Activated CD4-positive, alpha-beta T cell treated with anti-CD3 and anti-CD28 coated beads, Interleukin-2, amount 10 ng/mL, durations not matched to agents 24 days and 14 days (primary cell): ENCODE data around the gene ESPN. TPM values are rescaled to one million over a fixed set of nuclear protein-coding genes. Genes with fewer than 3 reads are reported as not detected.
A peak's percentile ranks its signal among the peaks of the same experiment; 100 is the strongest.
"Not testable (repeated sequence)": the region's sequence is repeated elsewhere in the genome, so short reads cannot be mapped to it uniquely, and the experiment has no call there.

Source experiments
- DNase-seq: peaks from one replicate; pipeline ENCODE4 v3.0.0; 2022
- H3K27ac Mint-ChIP-seq: one replicate; pipeline ENCODE4 v1.8.0; 2022; ENCODE audit warnings: mild to moderate bottlenecking, mixed read lengths
- H3K27me3 Mint-ChIP-seq: one replicate; pipeline ENCODE4 v1.8.0; 2022; ENCODE audit warnings: mixed read lengths
- H3K36me3 Mint-ChIP-seq: one replicate; pipeline ENCODE4 v1.8.0; 2022; ENCODE audit warnings: low read depth, mild to moderate bottlenecking, mixed read lengths
- H3K4me1 Mint-ChIP-seq: one replicate; pipeline ENCODE4 v1.8.0; 2021; ENCODE audit warnings: mixed read lengths
- H3K4me3 Mint-ChIP-seq: one replicate; pipeline ENCODE4 v1.8.0; 2022; ENCODE audit warnings: mild to moderate bottlenecking, moderate library complexity, mixed read lengths
- H3K9me3 Mint-ChIP-seq: one replicate; pipeline ENCODE4 v1.8.0; 2021; ENCODE audit warnings: mixed read lengths
- intact Hi-C: fragments of 100-400 bp; cut with micrococcal nuclease; formaldehyde crosslinking; loops from one replicate; pipeline ENCODE4 v1.15.1; 2023
- total RNA-seq: library from RNA; stranded (reverse); gene quantifications from 2 replicates; pipeline ENCODE4 v1.2.3, GENCODE V29; 2022

The ESPN gene
- total RNA-seq, 1 donor from 2014 or later: 0.49 TPM

DNA sequence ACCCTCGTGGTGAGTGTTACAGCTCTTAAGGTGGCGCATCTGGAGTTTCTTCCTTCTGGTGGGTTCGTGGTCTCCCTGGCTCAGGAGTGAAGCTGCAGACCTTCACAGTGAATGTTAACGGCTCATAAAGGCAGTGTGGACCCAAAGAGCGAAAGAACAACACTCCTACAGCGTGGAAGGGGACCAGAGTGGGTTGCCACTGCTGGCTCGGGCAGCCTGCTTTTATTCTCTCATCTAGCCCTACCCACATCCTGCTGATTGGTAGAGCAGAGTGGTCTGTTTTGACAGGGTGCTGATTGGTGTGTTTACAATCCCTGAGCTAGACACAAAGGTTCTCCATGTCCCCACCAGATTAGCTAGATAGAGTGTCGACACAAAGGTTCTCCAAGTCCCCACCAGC lies 29.4 kb upstream of the ESPN start:
- peaks cover 28% of the 10 kb centered on the region for H3K4me1 Mint-ChIP-seq
- not testable (repeated sequence) for DNase-seq, H3K36me3 Mint-ChIP-seq, H3K9me3 Mint-ChIP-seq, H3K27me3 Mint-ChIP-seq
- peak overlapping the region; percentile 50 for H3K4me3 Mint-ChIP-seq
- peak overlapping the region; percentile 76 for H3K27ac Mint-ChIP-seq
- intact Hi-C loops: loop anchor here (10.0 kb wide), 1 partner anchor 400 kb away; the partner anchor contains the start of gene NPHP4

- H3K9me3 Mint-ChIP-seq, H3K4me3 Mint-ChIP-seq, H3K36me3 Mint-ChIP-seq, DNase-seq, H3K27me3 Mint-ChIP-seq: not testable (repeated sequence)
- H3K4me1 Mint-ChIP-seq: peaks cover 28% of the 10 kb centered on the region
- intact Hi-C loops: loop anchor here (10.0 kb wide), 1 partner anchor 401 kb away; the partner anchor contains the start of gene NPHP4
- H3K27ac Mint-ChIP-seq: peak overlapping the region; percentile 29
These were observed 28.8 kb upstream of the ESPN start for GRCh38 chr1:6395781-6396244.

DNA sequence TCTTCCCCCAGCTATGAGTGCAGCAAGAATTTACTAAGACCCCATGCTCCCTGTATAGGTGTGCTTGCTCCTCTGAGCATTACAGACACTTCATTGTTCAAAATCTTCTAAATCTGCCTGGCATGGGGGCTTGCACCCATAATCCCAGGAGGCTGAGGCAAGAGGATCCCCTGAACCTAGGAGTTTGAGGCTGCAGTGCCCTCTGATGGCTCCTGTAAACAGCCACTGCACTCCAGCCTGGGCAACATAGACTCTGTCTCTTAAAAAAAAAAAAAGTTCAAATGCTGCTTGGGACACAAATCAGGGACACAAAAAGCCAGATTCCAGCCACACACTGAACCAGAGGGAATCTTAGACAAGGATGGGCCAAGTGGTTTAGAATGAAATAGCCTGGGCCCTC lies 27.6 kb upstream of the ESPN start:
- DNase-seq: no peak

DNA sequence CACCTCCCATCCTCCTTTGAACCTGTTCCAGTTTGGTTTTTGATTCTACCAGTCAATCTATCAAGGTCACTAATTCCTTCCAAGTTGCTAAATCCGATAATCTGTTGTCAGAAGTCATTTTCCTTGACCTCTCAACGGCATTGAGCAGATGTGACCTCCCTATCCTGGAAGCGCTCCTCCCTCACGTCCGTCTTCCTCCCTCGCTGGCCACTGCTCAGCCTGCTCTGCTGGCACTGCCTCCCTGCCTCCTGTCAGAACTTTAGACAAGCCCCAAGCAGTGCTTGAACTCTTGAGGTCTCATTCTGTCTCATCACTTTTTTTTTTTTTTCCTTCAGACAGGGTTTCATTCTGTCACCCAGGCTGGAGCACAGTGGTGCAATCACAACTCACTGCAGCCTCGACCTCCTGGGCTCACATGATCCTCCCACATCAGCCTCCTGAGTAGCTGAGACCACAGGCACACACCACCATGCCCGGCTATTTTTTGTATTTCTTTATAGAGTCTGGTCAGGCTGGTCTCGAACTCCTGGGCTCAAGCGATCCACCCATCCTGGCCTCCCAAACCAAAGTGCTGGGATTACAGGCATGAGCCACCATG lies 26.6 kb upstream of the ESPN start:
- peaks cover 5% of the 10 kb centered on the region for H3K27me3 Mint-ChIP-seq
- H3K4me3 Mint-ChIP-seq: no peak overlapping the region
- H3K36me3 Mint-ChIP-seq: no peaks in the 10 kb centered on the region
- peaks cover 18% of the 10 kb centered on the region for H3K4me1 Mint-ChIP-seq
- H3K27ac Mint-ChIP-seq: no peak overlapping the region
- intact Hi-C loops: loop anchor here (10.0 kb wide), 1 partner anchor 403 kb away; the partner anchor contains the start of gene NPHP4
- H3K9me3 Mint-ChIP-seq: no peaks in the 10 kb centered on the region
- DNase-seq: no peak

More for the DNA sequence above, 27.6 kb upstream of the ESPN start:
- Mint-ChIP-seq H3K27ac (no peak overlapping the region), H3K36me3 (peaks cover 3% of the 10 kb centered on the region), H3K9me3 (no peaks in the 10 kb centered on the region), H3K4me1 (peaks cover 23% of the 10 kb centered on the region), H3K4me3 (no peak overlapping the region), H3K27me3 (peaks cover 4% of the 10 kb centered on the region)
- intact Hi-C loops: loop anchor here (10.0 kb wide), 1 partner anchor 402 kb away; the partner anchor contains the start of gene NPHP4

DNA sequence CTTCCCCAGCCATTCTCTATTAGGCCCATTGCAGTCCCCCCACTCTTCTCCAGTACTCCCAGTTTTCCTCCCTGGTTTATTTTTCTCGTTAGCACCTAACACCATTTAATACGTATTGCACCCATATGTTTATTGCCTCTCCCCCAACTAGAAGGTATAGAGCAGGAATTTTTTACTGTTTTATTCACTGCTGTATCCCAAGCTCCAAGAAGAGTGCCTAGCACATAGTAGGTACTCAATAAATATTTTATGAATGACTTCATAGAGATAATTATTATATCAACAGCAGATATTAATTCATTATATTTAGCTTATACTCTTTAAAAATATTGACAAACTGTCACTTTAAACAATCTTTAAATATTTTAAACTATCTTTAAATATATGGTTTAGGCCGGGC lies 25.3 kb upstream of the ESPN start:
- Mint-ChIP-seq H3K4me1 (peaks cover 13% of the 10 kb centered on the region), H3K9me3 (no peaks in the 10 kb centered on the region), H3K27me3 (peaks cover 5% of the 10 kb centered on the region), H3K36me3 (no peaks in the 10 kb centered on the region), H3K4me3 (no peak overlapping the region), H3K27ac (no peak overlapping the region)
- DNase-seq: no peak
- intact Hi-C loops: loop anchor here (10.0 kb wide), 1 partner anchor 404 kb away; the partner anchor contains the start of gene NPHP4

DNA sequence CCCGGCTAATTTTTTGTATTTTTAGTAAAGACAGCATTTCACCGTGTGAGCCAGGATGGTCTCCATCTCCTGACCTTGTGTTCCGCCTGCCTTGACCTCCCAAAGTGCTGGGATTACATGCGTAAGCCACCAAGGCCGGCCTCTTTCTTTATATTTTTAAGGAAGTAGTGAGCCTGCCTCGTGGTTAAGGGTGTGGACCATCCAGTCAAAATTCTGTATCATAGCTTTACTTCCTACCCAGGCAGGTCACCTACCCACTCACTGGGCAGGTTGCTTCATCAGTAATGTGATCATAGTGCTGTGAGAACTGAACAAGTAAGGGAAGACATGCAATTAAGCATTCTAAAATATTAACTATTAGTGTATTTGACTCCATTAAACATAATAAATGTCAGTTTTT lies 22.9 kb upstream of the ESPN start:
- peaks cover 16% of the 10 kb centered on the region for H3K27me3 Mint-ChIP-seq
- no peak overlapping the region for H3K27ac Mint-ChIP-seq
- intact Hi-C loops: no loop called here
- H3K36me3 Mint-ChIP-seq: no peaks in the 10 kb centered on the region
- DNase-seq: no peak
- H3K4me1 Mint-ChIP-seq: peaks cover 11% of the 10 kb centered on the region
- no peaks in the 10 kb centered on the region for H3K9me3 Mint-ChIP-seq
- H3K4me3 Mint-ChIP-seq: no peak overlapping the region

DNA sequence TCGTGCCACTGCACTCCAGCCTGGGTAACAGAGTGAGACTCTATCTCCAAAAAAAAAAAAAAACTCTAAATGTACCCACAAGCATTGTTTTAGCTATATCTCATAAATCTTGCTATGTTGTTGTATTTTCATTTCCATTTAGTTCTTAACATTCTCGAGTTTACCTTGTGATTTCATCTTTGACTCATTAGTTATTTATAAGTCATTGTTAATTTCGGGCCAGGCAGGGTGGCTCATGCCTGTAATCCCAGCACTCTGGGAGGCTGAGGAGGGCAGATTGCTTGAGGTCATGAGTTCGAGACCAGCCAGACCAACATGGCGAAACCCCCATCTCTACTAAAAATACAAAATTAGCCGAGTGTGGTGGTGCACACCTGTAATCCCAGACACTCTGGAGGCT lies 16.6 kb upstream of the ESPN start:
- Mint-ChIP-seq H3K27ac (no peak overlapping the region), H3K27me3 (peaks cover 32% of the 10 kb centered on the region), H3K4me1 (peaks cover 3% of the 10 kb centered on the region), H3K4me3 (no peak overlapping the region), H3K36me3 (no peaks in the 10 kb centered on the region), H3K9me3 (no peaks in the 10 kb centered on the region)
- DNase-seq: no peak
- intact Hi-C loops: no loop called here

DNA sequence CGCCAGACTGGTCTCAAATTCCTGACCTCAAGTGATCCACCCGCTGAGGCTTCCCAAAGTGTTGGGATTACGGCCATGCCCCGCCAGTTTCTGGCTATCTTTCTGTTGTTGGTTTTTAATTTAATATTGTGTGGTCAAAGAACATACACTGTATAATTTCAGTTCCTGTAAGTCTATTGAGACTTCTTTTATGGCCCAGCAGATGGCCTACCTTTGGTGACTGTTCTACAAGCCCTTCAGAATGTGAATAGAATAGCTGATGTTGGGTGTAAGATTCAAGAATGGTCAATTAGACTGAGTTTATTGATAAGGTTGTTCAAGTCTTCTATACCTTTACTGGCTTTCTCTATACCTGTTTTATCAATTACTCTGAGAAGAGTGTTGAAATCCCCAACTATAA lies 15.5 kb upstream of the ESPN start:
- intact Hi-C loops: no loop called here
- Mint-ChIP-seq H3K9me3 (no peaks in the 10 kb centered on the region), H3K4me1 (peaks cover 3% of the 10 kb centered on the region), H3K4me3 (no peak overlapping the region), H3K36me3 (no peaks in the 10 kb centered on the region), H3K27me3 (peaks cover 35% of the 10 kb centered on the region), H3K27ac (no peak overlapping the region)
- no peak for DNase-seq

DNA sequence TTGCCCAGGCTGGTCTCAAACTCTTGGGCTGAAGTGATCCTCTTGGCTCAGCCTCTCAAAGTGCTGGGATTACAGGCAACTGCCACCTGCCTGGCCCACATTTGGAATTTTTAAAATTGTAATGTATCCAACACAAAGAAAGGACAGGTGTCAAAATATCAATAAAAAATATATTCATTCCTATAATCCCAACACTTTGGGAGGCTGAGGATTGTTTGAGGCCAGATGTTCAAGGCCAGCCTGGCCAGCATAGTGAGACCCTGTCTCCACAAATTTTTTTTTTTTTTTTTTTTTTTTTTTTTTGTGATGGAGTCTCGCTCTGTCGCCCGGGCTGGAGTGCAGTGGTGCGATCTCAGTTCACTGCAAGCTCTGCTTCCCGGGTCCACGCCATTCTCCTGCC lies 14.8 kb upstream of the ESPN start:
- no peak for DNase-seq
- H3K9me3 Mint-ChIP-seq: no peaks in the 10 kb centered on the region
- peaks cover 40% of the 10 kb centered on the region for H3K27me3 Mint-ChIP-seq
- intact Hi-C loops: no loop called here
- H3K4me3 Mint-ChIP-seq: no peak overlapping the region
- no peak overlapping the region for H3K27ac Mint-ChIP-seq
- peaks cover 9% of the 10 kb centered on the region for H3K4me1 Mint-ChIP-seq
- no peaks in the 10 kb centered on the region for H3K36me3 Mint-ChIP-seq

DNA sequence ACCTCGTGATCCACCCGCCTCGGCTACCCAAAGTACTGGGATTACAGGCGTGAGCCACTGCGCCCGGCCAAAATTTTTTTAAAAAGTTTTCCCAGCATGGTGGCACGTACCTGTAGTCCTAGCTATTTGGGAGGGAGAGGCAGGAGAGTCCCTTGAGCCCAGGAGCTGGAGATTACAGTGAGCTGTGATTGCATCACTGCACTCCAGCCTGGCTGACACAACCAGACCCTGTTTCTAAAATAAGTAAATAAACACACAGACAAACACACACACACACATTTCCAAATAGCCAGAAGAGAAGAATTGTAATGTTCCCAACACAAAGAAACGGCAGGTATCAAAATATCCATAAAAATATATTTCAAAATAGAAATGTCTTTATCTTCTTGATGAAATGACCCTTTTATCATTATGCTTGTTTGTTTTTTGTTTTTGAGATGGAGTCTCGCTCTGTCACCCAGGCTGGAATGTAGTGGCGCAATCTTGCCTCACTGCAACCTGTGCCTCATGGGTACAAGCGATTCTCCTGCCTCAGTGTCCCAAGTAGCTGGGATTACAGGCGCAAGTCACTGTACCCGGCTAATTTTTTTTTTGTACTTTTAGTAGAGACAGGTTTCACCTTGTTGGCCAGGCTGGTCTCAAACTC lies 14.2 kb upstream of the ESPN start:
- Mint-ChIP-seq H3K36me3 (no peaks in the 10 kb centered on the region), H3K9me3 (no peaks in the 10 kb centered on the region), H3K4me1 (peaks cover 7% of the 10 kb centered on the region), H3K27me3 (peaks cover 38% of the 10 kb centered on the region), H3K27ac (no peak overlapping the region), H3K4me3 (no peak overlapping the region)
- intact Hi-C loops: no loop called here
- DNase-seq: no peak

DNA sequence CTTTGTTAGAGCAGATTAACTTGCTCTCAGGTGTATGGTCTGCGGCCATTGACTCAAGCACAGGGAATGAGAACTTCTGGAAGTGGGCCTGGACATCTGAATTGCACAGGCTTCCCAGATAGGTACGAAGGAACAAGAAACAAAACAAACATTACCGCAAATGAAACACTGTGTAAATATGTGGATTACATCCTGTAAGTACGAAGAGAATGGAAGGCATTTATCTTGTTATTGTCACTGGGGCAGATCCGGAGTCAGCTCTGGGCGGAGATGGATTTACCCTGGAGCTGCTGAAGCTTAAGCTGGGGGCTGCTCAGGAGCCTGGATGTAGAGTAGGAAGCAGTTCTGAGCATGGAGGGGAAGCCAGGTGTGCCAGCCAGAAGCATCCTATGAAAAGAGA lies 11.7 kb upstream of the ESPN start:
- H3K9me3 Mint-ChIP-seq: no peaks in the 10 kb centered on the region
- no peaks in the 10 kb centered on the region for H3K36me3 Mint-ChIP-seq
- H3K27ac Mint-ChIP-seq: no peak overlapping the region
- H3K27me3 Mint-ChIP-seq: peaks cover 48% of the 10 kb centered on the region
- intact Hi-C loops: no loop called here
- H3K4me3 Mint-ChIP-seq: no peak overlapping the region
- H3K4me1 Mint-ChIP-seq: peaks cover 7% of the 10 kb centered on the region
- no peak for DNase-seq

GRCh38 chr1:6414443-6414844 lies 10.1 kb upstream of the ESPN start:
- intact Hi-C loops: no loop called here
- Mint-ChIP-seq H3K4me3 (peak overlapping the region; percentile 64), H3K9me3 (no peaks in the 10 kb centered on the region), H3K27ac (peak overlapping the region; percentile 63), H3K4me1 (peaks cover 7% of the 10 kb centered on the region), H3K27me3 (peaks cover 49% of the 10 kb centered on the region), H3K36me3 (no peaks in the 10 kb centered on the region)
- DNase-seq: peak; percentile 81

GRCh38 chr1:6414881-6415626 lies 9.5 kb upstream of the ESPN start:
- H3K9me3 Mint-ChIP-seq: no peaks in the 10 kb centered on the region
- H3K4me3 Mint-ChIP-seq: no peak overlapping the region
- intact Hi-C loops: no loop called here
- peaks cover 7% of the 10 kb centered on the region for H3K4me1 Mint-ChIP-seq
- DNase-seq: no peak
- peaks cover 51% of the 10 kb centered on the region for H3K27me3 Mint-ChIP-seq
- H3K27ac Mint-ChIP-seq: no peak overlapping the region
- no peaks in the 10 kb centered on the region for H3K36me3 Mint-ChIP-seq

DNA sequence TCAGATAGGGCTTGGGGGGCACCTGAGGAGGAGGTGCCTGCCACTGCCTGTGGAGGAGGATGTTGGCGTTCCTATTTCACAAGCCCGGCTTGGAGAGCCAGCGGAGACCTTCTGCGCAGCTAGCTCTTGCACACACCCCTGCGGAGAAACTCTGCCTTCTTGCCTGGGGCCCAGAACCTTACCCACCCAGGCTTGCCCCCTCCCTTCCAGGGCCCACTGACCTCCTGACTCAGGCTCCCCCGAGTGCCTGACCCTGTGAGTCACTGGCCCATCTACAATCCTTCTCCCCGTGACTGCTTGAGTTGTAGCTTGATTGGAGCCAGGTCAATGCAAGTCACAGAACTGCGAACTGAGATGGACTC lies 8.3 kb upstream of the ESPN start:
- Mint-ChIP-seq H3K36me3 (no peaks in the 10 kb centered on the region), H3K9me3 (no peaks in the 10 kb centered on the region)
- intact Hi-C loops: no loop called here

More for the DNA sequence above, 8.3 kb upstream of the ESPN start:
- no peak for DNase-seq
- Mint-ChIP-seq H3K27me3 (peaks cover 57% of the 10 kb centered on the region), H3K4me3 (no peak overlapping the region), H3K4me1 (peaks cover 10% of the 10 kb centered on the region), H3K27ac (no peak overlapping the region)
